ENCODE results near the gene PSMB7.

PSMB7 gene

GRCh38 chr9:124452841-124453585, 37.8 kb upstream of the PSMB7 start:
- Mint-ChIP-seq H3K9me3 (no peaks in the 10 kb centered on the region), H3K4me3 (no peak overlapping the region)

GRCh38 chr9:124452326-124452725, 37.1 kb upstream of the PSMB7 start:
- no peak for DNase-seq
- no peaks in the 10 kb centered on the region for H3K36me3 Mint-ChIP-seq (ENCODE audit: low read depth)
- peaks cover 77% of the 10 kb centered on the region for H3K27me3 Mint-ChIP-seq (ENCODE audit: low read depth, poor library complexity)
- no peak overlapping the region for H3K27ac Mint-ChIP-seq
- H3K9me3 Mint-ChIP-seq, result no peaks in the 10 kb centered on the region
- no peak for TF ChIP-seq CTCF (IDR thresholded peaks at IDR 0.05)
- H3K4me3 Mint-ChIP-seq, result peak overlapping the region; percentile 15
- peaks cover 14% of the 10 kb centered on the region for H3K4me1 Mint-ChIP-seq

More at GRCh38 chr9:124452841-124453585, 37.8 kb upstream of the PSMB7 start:
- DNase-seq, result no peak
- Mint-ChIP-seq H3K27ac (no peak overlapping the region), H3K4me1 (peaks cover 14% of the 10 kb centered on the region), H3K27me3 (ENCODE audit: low read depth, poor library complexity) (peaks cover 73% of the 10 kb centered on the region), H3K36me3 (ENCODE audit: low read depth) (no peaks in the 10 kb centered on the region)
- TF ChIP-seq CTCF (IDR thresholded peaks at IDR 0.05), result no peak

- no peaks in the 10 kb centered on the region for H3K36me3 Mint-ChIP-seq (ENCODE audit: low read depth)
- H3K4me3 Mint-ChIP-seq, result peak overlapping the region; percentile 36
- peaks cover 77% of the 10 kb centered on the region for H3K27me3 Mint-ChIP-seq (ENCODE audit: low read depth, poor library complexity)
- DNase-seq, result no peak
- H3K27ac Mint-ChIP-seq, result no peak overlapping the region
- TF ChIP-seq CTCF (IDR thresholded peaks at IDR 0.05), result no peak
- peaks cover 14% of the 10 kb centered on the region for H3K4me1 Mint-ChIP-seq
- no peaks in the 10 kb centered on the region for H3K9me3 Mint-ChIP-seq
Observed at GRCh38 chr9:124450931-124451661, 35.9 kb upstream of the PSMB7 start.

GRCh38 chr9:124450241-124450924, 35.1 kb upstream of the PSMB7 start, which contains the start of gene ADGRD2:
TSS of gene ADGRD2 (plus strand) at chr9:124450451. CDS start at chr9:124451667, 1,216 bp downstream.
- Mint-ChIP-seq H3K36me3 (ENCODE audit: low read depth) (no peaks in the 10 kb centered on the region), H3K9me3 (no peaks in the 10 kb centered on the region), H3K27ac (no peak within 1 kb of the TSS), H3K27me3 (ENCODE audit: low read depth, poor library complexity) (peaks cover 73% of the 10 kb centered on the region), H3K4me1 (peaks cover 14% of the 10 kb centered on the region), H3K4me3 (peak within 1 kb of the TSS; percentile 74)
- no peak for TF ChIP-seq CTCF (IDR thresholded peaks at IDR 0.05)
- peak; percentile 81 for DNase-seq

- no peaks in the 10 kb centered on the region for H3K9me3 Mint-ChIP-seq
- TF ChIP-seq CTCF (IDR thresholded peaks at IDR 0.05), result no peak
- H3K36me3 Mint-ChIP-seq (ENCODE audit: low read depth), result no peaks in the 10 kb centered on the region
- peaks cover 68% of the 10 kb centered on the region for H3K27me3 Mint-ChIP-seq (ENCODE audit: low read depth, poor library complexity)
- no peak for DNase-seq
- H3K27ac Mint-ChIP-seq, result no peak overlapping the region
- no peak overlapping the region for H3K4me3 Mint-ChIP-seq
- peaks cover 14% of the 10 kb centered on the region for H3K4me1 Mint-ChIP-seq
Observed at GRCh38 chr9:124449381-124450151, 34.3 kb upstream of the PSMB7 start.

Measured in nephron progenitor cell (in vitro differentiated cells).